Measurements from ENCODE around the gene FNDC3B. TPM values are rescaled to one million over a fixed set of nuclear protein-coding genes. Genes with fewer than 3 reads are reported as not detected.

Gene FNDC3B
- polyA plus RNA-seq, 1 donor = 25.9 TPM

DNA sequence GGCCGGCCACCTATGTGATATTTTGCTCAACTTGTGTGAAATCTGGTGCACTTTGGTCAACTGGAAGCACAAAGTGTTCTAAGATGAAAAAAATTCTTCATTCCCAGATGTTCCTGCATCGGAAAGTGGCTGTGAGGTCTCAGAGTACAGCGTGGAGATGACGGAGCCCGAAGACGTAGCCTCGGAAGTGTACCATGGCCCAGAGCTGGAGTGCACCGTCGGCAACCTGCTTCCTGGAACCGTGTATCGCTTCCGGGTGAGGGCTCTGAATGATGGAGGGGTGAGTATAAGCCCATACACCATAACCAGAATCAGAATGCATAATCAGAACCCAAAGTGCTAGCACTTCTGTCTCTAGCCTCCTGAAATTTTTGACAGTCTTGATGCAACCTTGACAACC lies 304.6 kb downstream of the FNDC3B start:
- H3K27ac ChIP-seq (ENCODE audit: low read length) = no peak overlapping the region
- no peaks in the 10 kb centered on the region for H3K4me1 ChIP-seq (ENCODE audit: control insufficient read depth, insufficient read depth, low read length)
- H3K27me3 ChIP-seq (ENCODE audit: control insufficient read depth, insufficient read depth, low read length) = no peaks in the 10 kb centered on the region
- H3K4me3 ChIP-seq (ENCODE audit: low read length) = no peak overlapping the region
- no peaks in the 10 kb centered on the region for H3K9me3 ChIP-seq (ENCODE audit: control insufficient read depth, low read depth, low read length)
- DNase-seq = no peak
- peaks cover 71% of the 10 kb centered on the region for H3K36me3 ChIP-seq (ENCODE audit: control insufficient read depth, insufficient read depth, low read length)
- 97% methylated on average over 6 of the region's 12 CpGs for WGBS (ENCODE audit: insufficient coverage, low lambda C conversion rate)

DNA sequence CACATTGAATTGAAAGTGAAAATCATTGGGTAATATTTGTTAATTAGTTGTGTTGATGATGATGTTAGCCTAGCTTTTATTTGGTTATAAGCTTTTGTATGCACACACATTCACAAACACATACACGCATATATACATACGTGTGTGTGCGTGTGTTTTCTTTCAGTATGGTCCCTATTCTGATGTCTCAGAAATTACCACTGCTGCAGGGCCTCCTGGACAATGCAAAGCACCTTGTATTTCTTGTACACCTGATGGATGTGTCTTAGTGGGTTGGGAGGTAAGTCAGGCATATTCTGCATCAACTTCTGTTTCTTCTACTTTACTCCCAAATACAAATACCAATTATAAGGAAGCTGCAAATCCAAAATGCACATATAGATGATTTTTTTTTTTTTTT lies 306.8 kb downstream of the FNDC3B start:
- no CpG with 5 or more reads among the region's 3 CpGs for WGBS (ENCODE audit: insufficient coverage, low lambda C conversion rate)
- no peak for DNase-seq
- Histone ChIP-seq H3K4me3 (ENCODE audit: low read length) (no peak overlapping the region), H3K27ac (ENCODE audit: low read length) (no peak overlapping the region), H3K4me1 (ENCODE audit: control insufficient read depth, insufficient read depth, low read length) (no peaks in the 10 kb centered on the region), H3K36me3 (ENCODE audit: control insufficient read depth, insufficient read depth, low read length) (peaks cover 60% of the 10 kb centered on the region), H3K9me3 (ENCODE audit: control insufficient read depth, low read depth, low read length) (no peaks in the 10 kb centered on the region), H3K27me3 (ENCODE audit: control insufficient read depth, insufficient read depth, low read length) (no peaks in the 10 kb centered on the region)

DNA sequence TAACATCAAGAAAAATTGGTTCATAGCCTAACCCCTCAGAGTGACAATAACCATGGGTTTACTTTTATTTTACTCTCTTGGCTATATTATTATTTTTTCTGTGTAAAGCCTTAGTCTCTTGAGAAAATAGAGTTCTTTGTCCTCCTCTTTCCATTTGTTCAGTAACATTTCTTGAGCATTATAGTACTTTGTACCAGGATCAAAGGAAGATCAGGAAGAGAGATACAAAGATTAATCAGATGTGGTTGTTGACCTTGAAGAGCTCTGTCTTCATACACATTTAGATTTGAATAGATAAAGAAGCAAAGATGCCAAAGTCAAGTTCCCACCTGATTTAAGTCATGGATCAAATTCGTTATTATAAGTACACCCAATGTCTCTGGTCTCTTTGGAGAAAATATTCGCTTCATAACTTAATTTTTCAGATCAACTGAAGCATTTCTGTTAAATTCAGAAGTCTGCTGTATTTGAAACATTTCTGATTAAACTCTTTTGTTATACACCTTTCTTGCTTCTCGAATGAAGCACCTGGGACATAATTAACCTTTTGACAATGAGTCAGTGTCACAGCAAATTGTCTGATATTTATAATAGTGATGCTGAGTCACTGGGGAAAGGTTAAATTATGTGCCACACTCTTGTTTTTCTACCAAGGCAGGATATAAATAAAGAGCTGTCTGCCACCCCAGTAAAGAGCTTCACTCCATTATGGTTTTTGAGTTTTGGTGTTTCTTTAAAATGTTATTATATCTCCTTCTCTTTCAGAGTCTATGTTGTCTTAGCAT lies 308.7 kb downstream of the FNDC3B start:
- no peak overlapping the region for H3K27ac ChIP-seq (ENCODE audit: low read length)
- H3K36me3 ChIP-seq (ENCODE audit: control insufficient read depth, insufficient read depth, low read length) = peaks cover 55% of the 10 kb centered on the region
- H3K4me3 ChIP-seq (ENCODE audit: low read length) = no peak overlapping the region
- no peak for DNase-seq
- H3K4me1 ChIP-seq (ENCODE audit: control insufficient read depth, insufficient read depth, low read length) = no peaks in the 10 kb centered on the region
- no peaks in the 10 kb centered on the region for H3K9me3 ChIP-seq (ENCODE audit: control insufficient read depth, low read depth, low read length)
- H3K27me3 ChIP-seq (ENCODE audit: control insufficient read depth, insufficient read depth, low read length) = no peaks in the 10 kb centered on the region
- WGBS (ENCODE audit: insufficient coverage, low lambda C conversion rate) = 64% methylated on average over 2 of the region's 3 CpGs

DNA sequence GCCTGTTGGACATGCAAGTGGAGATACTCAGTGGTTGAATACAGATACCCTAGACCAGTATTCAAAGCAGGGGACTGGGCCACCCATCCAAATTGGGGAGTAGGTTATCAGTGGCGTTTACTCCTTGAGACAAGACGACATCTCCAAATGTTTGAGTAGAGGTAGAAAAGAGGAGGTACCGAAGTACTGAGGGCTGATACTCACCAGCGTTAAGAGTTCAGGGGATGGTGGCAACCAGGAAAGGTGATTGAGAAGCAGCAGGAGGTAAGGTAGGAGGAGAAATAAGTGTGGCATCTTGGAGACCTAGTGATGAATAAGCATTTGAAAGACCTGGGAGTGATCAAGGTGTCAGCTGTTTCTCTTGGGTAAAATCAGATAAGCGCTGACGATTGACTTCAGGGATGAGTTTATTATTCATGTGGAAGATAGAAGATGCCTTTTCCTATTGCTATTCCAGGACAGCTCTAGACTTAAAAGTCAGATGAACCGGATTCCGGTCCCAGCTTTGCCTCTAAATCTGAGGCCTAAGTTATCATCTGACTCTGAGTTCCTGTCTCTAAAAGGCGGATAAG lies 312.6 kb downstream of the FNDC3B start:
- WGBS (ENCODE audit: insufficient coverage, low lambda C conversion rate) = 100% methylated on average over 2 of the region's 9 CpGs
- Histone ChIP-seq H3K27me3 (ENCODE audit: control insufficient read depth, insufficient read depth, low read length) (no peaks in the 10 kb centered on the region), H3K27ac (ENCODE audit: low read length) (no peak overlapping the region), H3K4me1 (ENCODE audit: control insufficient read depth, insufficient read depth, low read length) (no peaks in the 10 kb centered on the region), H3K36me3 (ENCODE audit: control insufficient read depth, insufficient read depth, low read length) (peaks cover 56% of the 10 kb centered on the region), H3K9me3 (ENCODE audit: control insufficient read depth, low read depth, low read length) (no peaks in the 10 kb centered on the region), H3K4me3 (ENCODE audit: low read length) (no peak overlapping the region)
- DNase-seq = no peak

DNA sequence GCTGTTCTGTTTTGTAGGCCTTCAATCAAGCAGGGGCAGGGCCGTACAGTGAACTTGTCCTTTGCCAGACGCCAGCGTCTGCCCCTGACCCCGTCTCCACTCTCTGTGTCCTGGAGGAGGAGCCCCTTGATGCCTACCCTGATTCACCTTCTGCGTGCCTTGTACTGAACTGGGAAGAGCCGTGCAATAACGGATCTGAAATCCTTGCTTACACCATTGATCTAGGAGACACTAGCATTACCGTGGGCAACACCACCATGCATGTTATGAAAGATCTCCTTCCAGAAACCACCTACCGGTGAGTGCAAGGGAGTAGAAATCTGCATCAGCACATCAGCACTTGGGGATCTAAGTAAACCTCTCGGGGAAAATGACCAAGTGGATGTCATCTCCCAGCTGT lies 313.4 kb downstream of the FNDC3B start:
- WGBS (ENCODE audit: insufficient coverage, low lambda C conversion rate) = no CpG with 5 or more reads among the region's 10 CpGs
- no peak overlapping the region for H3K27ac ChIP-seq (ENCODE audit: low read length)
- H3K9me3 ChIP-seq (ENCODE audit: control insufficient read depth, low read depth, low read length) = no peaks in the 10 kb centered on the region
- no peak overlapping the region for H3K4me3 ChIP-seq (ENCODE audit: low read length)
- H3K27me3 ChIP-seq (ENCODE audit: control insufficient read depth, insufficient read depth, low read length) = no peaks in the 10 kb centered on the region
- no peak for DNase-seq
- H3K4me1 ChIP-seq (ENCODE audit: control insufficient read depth, insufficient read depth, low read length) = no peaks in the 10 kb centered on the region
- peaks cover 48% of the 10 kb centered on the region for H3K36me3 ChIP-seq (ENCODE audit: control insufficient read depth, insufficient read depth, low read length)

DNA sequence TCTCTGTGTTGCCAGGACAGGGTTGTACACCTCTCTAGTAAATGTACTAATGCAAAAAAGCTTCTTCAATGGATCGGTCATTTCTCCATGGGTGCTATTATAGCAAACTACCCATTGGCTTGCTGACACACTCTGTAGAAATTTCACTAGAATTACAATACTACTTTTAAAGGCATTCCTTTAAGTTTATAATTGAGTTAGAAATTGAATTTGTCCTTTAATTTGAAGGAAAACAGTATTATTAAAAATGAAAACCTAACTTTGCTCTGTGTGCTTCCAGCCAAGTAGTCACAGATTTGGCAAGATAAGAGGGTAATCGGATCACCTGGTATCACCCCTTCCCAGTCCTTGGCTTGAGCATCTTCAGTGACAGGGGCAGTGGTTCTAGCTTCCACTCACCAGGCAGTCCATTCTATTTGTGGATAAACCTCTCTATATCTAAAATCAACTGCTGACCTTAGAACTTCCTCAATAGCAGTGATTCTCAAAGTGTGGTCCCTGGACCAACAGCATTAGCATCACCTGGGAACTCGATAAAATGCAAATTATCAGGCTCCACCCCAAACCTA lies 315.6 kb downstream of the FNDC3B start:
- no CpG with 5 or more reads among the region's 3 CpGs for WGBS (ENCODE audit: insufficient coverage, low lambda C conversion rate)
- DNase-seq = no peak
- Histone ChIP-seq H3K9me3 (ENCODE audit: control insufficient read depth, low read depth, low read length) (no peaks in the 10 kb centered on the region), H3K36me3 (ENCODE audit: control insufficient read depth, insufficient read depth, low read length) (peaks cover 45% of the 10 kb centered on the region), H3K4me3 (ENCODE audit: low read length) (no peak overlapping the region), H3K4me1 (ENCODE audit: control insufficient read depth, insufficient read depth, low read length) (no peaks in the 10 kb centered on the region), H3K27ac (ENCODE audit: low read length) (no peak overlapping the region), H3K27me3 (ENCODE audit: control insufficient read depth, insufficient read depth, low read length) (no peaks in the 10 kb centered on the region)

DNA sequence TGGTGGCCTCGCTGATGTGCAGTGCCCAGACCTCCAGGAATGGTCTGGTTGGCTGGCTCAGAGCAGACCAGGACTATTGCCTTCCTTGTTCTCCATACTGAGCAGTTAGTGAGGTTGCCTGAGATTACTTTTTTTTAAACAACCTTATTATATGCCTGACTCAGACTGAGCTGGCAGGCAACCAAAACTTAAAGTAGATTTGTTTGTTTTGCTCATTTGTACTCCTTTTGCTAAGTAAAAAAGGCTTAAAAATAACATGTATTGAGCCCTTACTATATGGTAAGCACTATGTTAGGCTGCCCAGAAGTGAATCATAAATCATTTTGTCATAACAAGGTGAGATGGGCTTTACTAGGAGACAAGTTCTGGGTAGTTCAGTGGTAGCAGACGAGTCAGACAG lies 316.5 kb downstream of the FNDC3B start:
- no peak for DNase-seq
- no peaks in the 10 kb centered on the region for H3K4me1 ChIP-seq (ENCODE audit: control insufficient read depth, insufficient read depth, low read length)
- WGBS (ENCODE audit: insufficient coverage, low lambda C conversion rate) = no CpG with 5 or more reads among the region's 2 CpGs
- peaks cover 46% of the 10 kb centered on the region for H3K36me3 ChIP-seq (ENCODE audit: control insufficient read depth, insufficient read depth, low read length)
- no peak overlapping the region for H3K27ac ChIP-seq (ENCODE audit: low read length)
- H3K9me3 ChIP-seq (ENCODE audit: control insufficient read depth, low read depth, low read length) = no peaks in the 10 kb centered on the region
- no peak overlapping the region for H3K4me3 ChIP-seq (ENCODE audit: low read length)
- no peaks in the 10 kb centered on the region for H3K27me3 ChIP-seq (ENCODE audit: control insufficient read depth, insufficient read depth, low read length)

DNA sequence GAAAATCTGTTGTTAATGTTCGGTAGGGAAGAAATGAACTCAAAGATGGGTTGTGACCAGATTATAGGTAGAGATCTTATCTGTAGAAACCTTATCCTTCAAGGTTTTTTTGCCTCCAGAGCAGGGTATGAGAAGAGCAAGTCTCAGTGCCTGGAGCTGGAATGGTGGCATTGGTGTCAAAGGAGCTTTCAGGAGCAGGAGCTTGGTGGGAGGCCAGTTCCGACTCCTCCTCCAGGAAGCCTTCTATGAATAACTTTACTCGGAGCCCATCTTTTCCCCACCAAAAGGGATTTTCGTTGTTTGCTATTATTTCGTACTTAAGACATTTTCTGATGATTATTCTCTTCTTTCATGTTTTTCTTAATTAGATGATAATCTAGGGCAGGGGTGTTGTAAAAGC lies 317.0 kb downstream of the FNDC3B start:
- Histone ChIP-seq H3K27ac (ENCODE audit: low read length) (no peak overlapping the region), H3K36me3 (ENCODE audit: control insufficient read depth, insufficient read depth, low read length) (peaks cover 49% of the 10 kb centered on the region), H3K4me1 (ENCODE audit: control insufficient read depth, insufficient read depth, low read length) (no peaks in the 10 kb centered on the region), H3K27me3 (ENCODE audit: control insufficient read depth, insufficient read depth, low read length) (no peaks in the 10 kb centered on the region), H3K4me3 (ENCODE audit: low read length) (no peak overlapping the region), H3K9me3 (ENCODE audit: control insufficient read depth, low read depth, low read length) (no peaks in the 10 kb centered on the region)
- WGBS (ENCODE audit: insufficient coverage, low lambda C conversion rate) = 100% methylated on average over 2 of the region's 5 CpGs
- DNase-seq = no peak

DNA sequence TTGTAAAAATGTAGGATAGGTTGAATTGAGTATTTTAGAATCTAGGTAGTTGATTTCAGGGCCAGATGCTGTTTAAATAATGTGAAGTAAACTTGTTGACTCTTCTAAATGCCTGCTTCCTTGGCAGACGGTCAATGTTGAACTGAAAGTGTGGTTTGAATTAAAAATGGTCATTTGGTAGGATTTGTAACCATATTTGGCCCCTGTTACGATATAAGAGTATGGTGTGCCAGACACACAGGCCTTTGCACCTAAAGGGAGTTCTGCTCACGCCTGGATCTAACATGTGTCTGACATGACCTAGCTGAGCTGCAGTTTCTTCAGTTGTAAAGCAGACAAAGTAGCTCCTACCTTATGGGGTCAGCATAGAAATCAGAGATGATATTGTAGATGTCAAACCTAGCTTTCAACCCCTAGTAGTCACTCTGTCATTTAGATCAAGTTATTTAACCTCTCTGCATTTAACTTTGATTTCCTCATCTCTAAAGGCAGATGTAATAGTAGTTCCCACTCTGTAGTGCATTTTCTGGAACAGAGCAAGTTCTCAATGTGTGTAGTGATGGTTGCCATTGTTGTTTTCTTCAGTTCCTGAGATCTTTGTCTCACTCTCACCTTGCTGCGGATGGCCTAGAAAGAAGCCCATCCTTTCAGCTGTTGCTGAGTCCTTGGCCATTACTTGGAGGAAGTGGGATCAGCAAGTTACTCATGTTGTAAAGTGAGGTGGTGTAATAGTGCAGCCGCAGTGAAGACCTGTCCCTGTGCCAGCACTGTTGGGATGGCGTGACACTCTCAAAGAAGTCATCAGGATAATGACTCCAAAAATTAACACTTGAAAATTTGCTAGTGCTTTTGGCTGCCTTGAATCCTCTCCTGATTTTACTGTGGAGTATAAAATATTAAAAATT lies 318.7 kb downstream of the FNDC3B start:
- Histone ChIP-seq H3K4me3 (ENCODE audit: low read length) (no peak overlapping the region), H3K4me1 (ENCODE audit: control insufficient read depth, insufficient read depth, low read length) (no peaks in the 10 kb centered on the region), H3K27me3 (ENCODE audit: control insufficient read depth, insufficient read depth, low read length) (no peaks in the 10 kb centered on the region), H3K9me3 (ENCODE audit: control insufficient read depth, low read depth, low read length) (no peaks in the 10 kb centered on the region), H3K27ac (ENCODE audit: low read length) (no peak overlapping the region), H3K36me3 (ENCODE audit: control insufficient read depth, insufficient read depth, low read length) (peaks cover 48% of the 10 kb centered on the region)
- no peak for DNase-seq
- WGBS (ENCODE audit: insufficient coverage, low lambda C conversion rate) = 100% methylated on average over 1 of the region's 6 CpGs

DNA sequence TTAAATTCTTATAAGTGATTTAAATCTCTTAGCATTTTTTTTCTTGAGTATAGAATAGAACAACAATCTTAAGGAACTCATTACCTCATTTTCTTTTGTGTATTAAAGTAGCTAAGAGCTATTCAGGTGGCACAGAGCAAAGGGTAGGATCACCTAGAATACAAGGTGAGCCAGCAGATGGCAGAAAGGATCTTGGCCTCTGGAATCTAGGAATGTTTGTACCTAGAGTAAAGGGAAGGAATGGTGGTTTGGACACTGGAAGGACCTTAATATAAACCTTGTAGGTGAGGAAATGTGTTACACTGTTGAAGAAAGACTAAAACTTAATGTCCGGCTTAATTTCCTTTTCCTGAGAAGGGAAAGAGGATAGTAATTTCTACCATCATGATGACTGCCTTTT lies 319.9 kb downstream of the FNDC3B start:
- no peak overlapping the region for H3K27ac ChIP-seq (ENCODE audit: low read length)
- H3K27me3 ChIP-seq (ENCODE audit: control insufficient read depth, insufficient read depth, low read length) = no peaks in the 10 kb centered on the region
- no peak overlapping the region for H3K4me3 ChIP-seq (ENCODE audit: low read length)
- H3K36me3 ChIP-seq (ENCODE audit: control insufficient read depth, insufficient read depth, low read length) = peaks cover 53% of the 10 kb centered on the region
- no peaks in the 10 kb centered on the region for H3K9me3 ChIP-seq (ENCODE audit: control insufficient read depth, low read depth, low read length)
- H3K4me1 ChIP-seq (ENCODE audit: control insufficient read depth, insufficient read depth, low read length) = no peaks in the 10 kb centered on the region
- DNase-seq = no peak
- WGBS (ENCODE audit: insufficient coverage, low lambda C conversion rate) = 100% methylated on average over 1 of the region's 1 CpG
